CMK (cell line): ENCODE measurements around the gene TPX2.

Experiments
- DNase-seq: peaks from one replicate; pipeline ENCODE4 v3.0.0-alpha.2; 2010; ENCODE audit warnings: low read depth

The TPX2 gene

DNA sequence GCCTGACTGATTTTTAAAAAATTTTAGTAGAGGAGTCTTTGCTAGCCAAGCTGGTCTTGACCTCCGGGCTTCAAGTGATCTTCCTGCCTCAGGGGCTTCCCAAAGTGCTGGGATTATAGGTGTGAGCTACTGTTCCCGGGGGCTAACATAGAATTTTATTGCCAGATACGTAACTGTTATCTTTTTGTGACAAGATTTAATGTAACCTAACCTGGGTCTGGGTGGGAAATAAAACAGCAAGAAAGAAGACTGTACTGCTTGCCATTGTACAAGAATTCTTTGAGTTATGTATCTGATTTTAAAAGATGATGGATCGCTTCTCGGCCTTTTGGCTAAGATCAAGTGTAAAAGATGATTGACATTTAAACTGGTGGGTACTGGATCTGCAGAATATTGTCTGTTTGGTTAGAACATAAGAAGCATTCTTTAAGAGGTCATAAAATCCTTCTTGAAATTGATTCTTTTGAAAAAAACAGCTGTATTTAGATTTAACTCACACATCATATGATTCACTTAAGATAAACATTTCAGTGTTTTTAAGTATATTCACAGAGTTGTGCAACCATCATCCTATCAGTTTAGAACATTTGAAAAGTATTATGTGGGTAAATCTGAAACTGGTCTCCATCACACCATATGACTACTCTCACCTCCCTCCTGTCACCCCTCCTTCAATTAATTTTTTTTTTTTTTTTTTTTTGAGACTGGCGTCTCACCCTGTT is 21.6 kb downstream of the TPX2 start:
- DNase-seq, result no peak

DNA sequence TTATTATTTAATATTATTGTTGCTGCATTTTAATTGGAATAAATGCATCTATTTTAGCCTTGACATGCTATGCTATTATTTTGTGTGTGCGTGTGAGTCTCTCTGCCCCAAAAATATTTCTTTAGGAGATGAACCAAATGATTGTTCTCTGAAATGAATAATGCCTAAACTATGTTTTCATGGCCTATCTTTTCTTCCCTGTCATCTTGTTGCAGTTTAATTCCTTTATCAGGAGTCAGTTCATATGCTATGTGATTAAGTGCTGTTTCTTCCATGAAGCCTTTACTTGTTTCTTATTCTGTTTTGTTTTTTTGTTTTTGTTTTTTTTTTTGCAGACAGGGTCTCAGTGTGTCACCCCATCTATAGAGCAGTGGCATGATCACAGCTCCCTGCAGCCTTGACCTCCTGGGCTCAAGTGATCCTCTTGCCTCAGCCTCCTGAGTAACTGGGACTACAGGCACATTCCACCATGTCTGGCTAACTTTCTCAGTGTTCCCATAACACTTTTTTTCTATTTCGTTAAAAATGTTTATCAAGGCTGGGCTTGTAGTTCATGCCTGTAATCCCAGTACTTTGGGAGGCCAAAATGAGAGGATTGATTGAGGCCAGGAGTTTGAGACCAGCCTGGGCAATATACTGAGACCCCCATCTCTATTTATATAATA is 25.7 kb downstream of the TPX2 start:
- no peak for DNase-seq

DNA sequence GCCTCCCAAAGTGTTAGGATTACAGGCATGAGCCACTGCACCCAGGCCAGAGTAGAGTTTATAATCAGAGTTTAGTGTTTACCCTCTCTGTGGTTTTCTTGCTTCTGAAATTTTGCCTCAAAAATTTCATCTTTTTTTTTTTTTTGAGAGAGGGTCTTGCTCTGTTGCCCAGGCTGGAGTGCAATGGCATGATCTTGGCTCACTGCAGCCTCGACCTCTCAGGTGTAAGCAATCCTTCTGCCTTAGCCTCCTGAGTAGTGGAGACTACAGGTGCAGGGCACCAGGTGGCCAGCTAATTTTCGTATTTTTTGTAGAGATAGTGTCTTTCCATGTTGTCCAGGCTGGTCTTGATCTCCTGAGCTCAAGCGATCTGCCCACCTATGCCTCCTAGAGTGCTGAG is 28.7 kb downstream of the TPX2 start:
- no peak for DNase-seq

DNA sequence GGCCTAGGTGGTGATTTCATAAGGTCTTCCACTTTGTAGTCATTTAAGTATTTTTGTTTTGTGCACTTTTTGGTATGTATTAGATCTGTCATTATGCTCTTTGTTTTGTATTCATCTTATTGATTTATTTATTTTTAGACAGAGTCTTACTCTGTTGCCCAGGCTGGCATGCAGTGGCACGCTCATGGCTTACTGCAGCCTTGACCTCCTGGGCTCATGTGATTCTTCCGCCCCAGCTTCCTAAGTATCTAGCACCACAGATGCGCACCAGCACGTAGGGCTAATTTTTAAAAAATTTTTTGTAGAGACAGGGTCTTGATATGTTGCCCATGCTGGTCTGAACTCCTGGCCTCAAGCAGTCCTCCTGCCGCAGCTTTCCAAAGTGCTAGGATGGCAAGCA is 30.6 kb downstream of the TPX2 start:
- DNase-seq, result no peak

DNA sequence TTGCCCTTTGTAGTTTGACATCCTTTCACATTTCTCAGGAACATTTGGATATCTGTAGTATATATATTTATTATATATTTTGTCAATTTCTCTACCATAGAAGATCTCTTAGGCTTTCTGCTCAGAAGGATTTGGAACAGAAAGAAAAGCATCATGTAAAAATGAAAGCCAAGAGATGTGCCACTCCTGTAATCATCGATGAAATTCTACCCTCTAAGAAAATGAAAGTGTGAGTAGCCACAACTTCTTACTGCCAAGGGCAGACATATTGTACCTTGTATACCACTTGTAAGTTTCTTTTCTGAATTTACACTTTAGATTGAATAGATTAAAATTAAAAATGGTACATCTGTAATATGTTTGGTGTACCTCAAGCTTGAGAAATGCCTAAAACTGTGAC is 31.2 kb downstream of the TPX2 start:
- no peak for DNase-seq

DNA sequence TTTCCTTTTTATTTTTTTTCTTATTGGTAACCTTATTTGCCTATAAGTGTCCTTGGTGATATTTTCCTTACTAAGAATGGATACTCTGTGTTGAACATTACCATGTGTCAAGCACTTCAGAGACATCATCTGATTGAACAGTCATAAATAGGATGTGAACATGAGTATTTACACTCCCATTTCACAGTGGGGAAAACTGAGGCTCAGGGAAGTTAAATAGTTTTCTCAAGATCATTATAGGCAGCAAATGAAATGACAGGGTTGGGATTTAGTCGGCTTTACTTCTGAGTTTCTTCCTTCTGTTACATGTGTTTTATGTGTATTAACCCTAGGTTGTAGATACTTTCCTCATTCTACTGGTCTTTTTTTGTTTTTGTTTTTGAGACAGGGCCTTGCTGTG is 35.3 kb downstream of the TPX2 start:
- no peak for DNase-seq

DNA sequence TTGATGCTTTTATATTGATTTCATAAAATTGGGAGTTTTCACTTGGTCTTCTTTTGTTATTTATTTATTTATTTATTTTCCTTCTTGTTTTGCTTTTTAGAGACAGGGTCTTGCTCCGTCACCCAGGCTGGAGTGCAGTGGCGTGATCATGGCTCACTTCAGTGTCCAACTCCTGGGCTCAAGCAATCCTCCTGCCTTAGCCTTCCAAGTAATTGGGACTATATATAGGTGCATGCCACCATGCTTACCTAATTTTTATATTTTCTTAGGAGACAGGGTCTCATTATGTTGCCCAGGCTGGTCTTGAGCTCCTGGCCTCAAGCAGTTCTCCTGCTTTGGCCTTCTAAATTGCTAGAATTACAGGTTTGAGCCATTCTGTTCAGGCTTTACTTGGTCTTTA is 41.7 kb downstream of the TPX2 start:
- DNase-seq, result no peak

DNA sequence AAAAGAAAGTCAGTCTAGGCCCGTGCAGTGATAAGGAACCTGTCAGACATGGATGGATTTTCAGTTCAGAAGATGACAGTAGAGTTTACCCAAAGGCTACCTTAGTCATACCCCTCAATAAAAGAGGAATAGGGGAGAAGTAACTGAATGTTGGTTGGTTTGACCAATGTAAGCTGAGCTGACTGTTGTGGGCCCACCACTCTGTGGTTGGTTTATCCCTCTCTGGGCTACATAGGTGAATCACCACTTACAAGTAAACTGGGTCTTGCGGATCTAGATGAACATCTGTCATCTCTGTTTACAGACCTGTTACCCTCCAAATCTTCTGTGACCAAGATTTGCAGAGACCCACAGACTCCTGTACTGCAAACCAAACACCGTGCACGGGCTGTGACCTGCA is 42.9 kb downstream of the TPX2 start:
- no peak for DNase-seq

DNA sequence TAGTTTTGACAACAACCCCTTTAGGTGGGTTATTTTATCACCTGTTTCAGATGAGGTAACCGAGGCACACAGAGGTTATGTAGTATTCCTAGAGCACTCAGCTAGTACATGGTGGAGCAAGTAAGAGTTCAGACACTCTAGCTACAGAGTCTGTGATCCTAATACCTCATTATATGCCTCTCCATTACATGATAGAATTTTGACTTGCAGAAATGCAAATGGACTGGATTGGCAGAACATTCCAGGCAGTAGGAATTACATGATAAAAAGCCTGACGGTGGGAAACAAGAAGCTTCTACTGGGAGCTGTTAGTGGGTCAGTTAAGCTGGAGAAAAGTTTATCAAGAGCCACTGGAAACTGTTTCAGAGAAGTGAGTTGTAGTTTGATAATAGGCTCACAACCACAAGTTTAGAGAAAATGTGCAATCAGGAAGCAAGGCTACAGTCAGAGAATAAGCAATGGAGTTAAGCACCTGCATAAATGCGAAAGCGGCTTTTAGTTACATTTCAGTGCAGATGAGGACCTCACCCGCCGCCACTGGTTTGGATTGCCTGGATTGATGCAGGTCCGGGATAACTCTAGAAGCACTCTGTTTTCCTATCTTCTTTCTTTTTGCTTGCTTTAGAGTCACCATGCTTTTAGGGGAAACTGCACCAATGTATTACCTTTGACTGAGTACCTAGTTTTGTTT is 45.4 kb downstream of the TPX2 start:
- DNase-seq, result no peak

DNA sequence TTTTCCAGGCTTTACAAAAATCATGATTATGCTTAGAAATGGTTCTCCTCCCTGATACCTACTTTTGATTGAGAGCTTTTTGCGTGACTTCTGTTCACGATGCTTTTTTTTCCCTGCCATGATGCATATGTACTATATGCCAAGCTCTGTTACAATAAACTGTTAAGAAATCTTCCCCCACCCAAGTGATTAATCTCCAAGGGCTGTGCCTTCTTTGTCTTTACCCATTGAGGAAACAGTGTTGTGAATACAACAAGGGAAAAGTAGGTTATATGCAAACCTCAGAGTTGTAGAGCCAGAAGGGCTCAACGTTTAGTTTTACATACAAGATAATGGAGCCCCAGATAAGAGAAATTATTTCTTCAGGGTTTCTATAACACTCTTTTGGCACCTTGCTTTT is 46.0 kb downstream of the TPX2 start:
- no peak for DNase-seq

DNA sequence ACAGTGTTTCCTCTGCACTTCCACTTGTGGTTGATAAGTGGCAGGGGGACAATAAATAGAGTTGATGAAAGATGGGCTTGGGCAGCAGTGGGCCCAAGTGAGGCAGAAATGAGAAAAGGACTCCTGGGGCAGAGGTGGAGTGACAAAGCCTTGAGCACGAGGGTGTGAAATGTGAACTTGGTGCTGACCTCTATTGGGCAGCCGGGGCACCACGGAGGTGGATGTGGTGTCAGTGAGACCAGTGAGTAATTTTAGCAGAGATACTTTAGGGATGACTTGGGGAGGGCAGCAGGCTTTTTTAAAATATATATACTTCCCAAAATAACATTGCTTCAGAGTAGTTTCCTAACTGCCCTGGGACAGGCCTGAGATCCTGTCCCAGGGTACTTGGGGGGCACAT is 49.5 kb downstream of the TPX2 start:
- DNase-seq, result no peak

DNA sequence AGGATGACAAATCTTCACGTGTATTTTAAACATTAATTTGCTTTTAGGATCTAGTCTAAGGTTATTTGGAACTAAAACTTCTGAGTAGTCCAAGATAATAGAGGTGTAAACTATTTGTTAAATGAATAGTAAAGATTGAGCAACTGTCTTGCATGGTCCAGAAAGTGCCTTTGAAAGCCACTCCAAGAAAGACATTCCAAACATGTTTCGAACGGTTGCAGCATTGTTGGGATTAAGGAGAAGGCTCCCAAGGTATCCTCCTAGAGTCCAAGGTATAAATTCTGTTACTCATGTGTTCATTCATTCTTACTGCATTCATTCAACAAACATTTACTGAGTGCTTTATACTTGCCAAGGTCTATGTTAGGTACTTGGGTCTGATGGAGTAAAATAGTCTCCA is 51.3 kb downstream of the TPX2 start:
- DNase-seq, result no peak

DNA sequence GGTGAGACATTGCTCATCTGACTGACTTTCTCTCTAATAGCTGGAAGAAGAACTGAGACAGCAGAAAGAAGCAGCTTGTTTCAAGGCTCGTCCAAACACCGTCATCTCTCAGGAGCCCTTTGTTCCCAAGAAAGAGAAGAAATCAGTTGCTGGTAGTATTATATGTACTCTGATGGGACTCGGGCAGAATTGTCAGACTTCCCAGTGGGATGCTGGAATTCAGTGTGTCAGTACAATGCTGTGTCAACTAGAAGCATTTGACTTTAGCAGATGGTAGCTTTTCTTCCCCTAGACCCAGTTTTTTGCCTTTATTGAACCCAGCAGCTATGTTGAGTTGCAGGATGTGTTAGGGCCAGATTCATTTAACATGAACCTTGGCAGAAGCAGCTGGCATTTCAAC is 58.3 kb downstream of the TPX2 start:
- DNase-seq, result no peak

DNA sequence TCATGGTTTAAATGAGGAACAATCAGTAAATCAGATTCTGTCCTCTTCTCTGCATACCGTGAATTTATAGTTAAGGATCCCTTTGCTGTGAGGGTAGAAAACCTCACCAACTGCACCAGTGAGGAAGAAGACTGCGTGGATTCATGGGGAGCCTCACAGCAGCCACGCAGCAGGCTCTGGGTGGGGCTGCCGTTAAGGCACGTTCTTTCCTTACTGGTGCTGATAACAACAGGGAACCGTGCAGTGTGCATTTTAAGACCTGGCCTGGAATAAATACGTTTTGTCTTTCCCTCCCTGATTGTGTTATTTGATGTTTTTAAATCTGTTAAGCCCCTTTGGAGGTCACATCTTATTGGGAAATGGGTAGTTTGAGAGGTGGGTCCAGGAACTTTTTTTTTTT is 62.4 kb downstream of the TPX2 start:
- DNase-seq, result no peak

DNA sequence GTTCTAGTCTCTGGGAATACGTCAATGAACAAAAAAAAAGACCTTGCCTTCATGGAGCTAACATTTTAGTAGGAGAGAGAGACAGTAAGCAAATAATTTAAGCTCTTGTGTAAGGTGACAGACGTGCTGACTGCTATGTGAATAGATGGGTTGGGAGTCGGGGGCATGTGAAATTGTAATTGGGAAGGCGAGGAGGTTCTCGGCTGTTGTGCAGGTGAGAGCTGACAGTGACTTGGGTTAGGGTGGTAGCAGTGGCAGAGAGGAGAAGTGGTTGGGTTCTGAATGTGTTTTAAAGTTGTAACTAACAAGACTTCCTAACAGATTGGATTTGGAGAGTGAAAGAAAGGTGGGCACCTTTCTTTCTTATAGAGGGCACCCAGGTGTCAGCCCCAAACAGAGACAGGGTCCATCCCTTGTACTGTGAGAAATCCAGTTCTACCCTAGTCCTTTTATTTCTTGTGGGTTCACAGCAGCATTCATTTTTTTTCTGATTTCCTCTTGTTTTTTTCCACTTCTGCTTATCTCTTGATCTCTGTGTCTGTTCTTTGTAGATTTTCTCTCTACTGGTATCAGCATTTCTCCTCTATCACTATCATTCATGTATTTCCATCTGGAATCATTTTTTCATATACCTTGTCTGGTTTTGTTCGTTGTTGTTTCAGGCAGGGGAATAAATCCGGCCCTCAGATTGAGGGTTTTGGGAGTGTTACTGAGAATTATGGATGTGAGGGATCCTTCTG is 64.6 kb downstream of the TPX2 start:
- no peak for DNase-seq

DNA sequence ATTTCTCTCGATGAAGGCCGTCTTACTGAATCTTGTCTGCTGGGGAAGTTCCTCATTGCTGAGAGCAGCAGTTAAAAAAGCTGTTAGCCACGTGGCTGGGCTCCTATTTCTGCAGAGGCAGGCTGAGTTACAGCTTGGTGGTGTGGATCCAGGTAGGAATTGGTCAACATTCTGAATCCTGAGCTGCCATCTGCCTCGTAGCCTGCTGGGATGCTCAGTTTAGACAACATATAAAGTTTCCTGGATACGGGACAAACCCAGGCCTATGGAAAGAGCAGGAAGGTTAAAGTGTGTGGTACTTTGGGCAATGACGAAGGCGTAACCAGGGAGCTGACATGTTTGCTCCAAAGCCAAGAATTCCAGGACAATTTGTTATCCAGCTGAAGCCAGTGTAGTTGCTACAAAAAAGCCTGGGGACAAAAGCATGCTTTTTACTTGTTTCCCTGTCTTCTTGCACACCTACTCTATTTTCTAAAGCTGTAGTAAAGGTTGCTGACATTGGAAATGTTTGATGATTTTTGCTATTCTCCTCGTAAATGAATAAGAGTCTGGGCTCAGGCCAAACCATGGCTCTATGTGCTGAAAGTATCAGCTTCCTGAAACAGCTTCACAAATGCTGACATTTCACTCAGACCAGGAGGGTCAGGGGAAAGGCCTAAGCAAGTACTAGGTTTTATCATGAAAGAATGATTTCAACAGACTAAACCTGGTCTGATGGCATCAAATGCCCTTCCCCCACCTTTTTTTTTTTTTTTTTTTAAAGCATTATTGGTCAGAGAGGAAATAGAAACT is 67.7 kb downstream of the TPX2 start:
- no peak for DNase-seq

DNA sequence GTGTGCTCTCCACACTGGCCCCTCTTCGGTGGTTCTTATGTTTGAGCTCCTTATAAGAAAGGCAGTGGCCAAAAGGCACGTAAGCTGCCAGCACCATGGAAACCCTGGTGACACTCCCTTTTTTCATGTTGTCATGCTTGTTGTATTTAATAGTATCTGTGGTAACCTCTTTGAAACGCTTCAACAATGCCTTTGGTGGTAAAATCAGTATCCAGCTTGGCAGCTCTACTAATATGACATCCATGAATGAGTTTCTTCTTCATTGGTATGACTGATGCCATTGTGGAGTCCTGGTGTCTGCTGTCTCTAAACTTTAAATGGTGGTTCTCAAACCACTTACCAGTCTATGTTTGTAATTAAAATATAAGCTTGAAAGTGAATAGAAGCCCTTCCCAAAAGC is 69.4 kb downstream of the TPX2 start:
- no peak for DNase-seq

DNA sequence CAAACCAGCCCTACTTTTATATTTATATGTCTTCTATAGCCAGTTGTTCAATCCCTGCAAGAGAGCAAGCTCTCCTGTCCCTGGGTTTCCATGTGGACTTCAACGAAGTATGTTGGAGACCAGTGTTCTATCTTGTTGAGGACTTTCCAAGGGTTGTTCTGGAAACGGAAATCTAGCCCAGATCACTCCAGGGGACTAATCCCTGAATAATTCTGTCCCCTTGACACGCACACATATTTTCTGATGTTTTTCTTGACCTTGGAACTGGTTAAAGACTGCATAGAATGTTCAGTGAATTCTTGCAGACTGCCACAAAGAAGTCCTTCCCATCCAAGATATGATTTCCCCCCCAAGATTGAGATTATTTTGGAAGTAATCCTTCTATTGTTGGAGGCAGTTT is 70.6 kb downstream of the TPX2 start:
- no peak for DNase-seq

DNA sequence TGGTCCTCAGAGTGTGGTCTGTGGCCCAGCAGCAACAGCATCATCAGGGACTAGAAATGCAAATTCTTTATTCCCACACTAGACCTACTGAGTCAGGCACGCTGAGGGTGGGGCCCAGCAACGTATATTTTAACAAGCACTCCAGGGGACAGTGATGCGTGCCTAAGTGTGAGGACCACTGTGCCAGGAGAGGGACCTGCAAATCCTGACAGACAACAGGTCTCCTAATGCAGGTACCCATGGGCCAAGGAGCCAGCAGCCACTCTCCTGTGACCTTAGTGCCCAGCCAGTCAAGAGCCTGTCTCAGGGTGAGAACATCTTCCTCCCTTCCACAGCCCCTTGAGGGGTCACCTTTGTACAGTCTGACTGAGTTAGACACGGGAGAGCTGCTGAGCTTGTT is 72.1 kb downstream of the TPX2 start:
- DNase-seq, result no peak

DNA sequence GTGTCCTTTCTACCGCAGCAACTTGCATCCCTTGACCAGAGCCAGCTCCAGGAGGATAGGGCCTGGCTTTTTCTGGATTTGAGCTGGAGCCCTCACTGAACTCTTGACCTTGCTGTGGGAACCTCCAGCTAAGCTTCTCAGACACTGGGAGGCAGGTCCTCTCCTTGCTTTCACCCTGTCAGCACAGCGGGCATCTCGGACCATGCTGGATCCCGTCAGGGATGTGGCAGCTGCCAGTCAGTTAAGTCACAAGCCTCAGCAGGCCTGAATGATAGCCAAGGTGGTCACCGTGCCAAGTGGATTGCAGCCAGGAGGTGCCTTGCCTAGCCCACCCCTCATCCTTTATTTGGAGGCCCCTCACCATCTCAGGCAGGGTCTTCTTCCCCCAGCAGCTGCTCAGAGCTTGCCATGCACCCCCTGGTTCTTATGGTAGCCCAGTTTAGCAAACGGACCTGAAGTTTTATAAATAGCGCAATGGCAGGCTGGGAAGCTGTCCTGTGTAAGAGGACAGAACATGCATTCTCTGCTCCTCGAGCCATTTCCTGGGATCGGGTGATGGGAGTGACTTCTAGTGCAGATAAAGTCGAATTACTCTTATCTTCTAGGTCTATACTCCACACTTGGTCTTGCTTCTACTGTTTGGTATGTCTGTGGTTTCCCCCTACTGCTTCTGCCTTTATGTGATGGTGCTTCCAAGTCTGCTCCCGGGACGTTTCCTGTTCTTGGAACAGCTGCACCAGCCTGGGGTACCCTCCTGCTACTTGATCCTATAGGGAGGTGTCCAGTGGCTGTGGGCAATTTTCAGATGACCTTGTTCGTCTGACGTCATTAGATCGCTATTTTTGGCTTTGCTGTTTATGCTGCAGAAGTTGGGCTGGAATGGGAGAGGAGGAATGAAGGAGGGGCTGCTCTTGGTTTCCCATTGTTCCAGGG is 73.0 kb downstream of the TPX2 start:
- DNase-seq, result peak; percentile 78

DNA sequence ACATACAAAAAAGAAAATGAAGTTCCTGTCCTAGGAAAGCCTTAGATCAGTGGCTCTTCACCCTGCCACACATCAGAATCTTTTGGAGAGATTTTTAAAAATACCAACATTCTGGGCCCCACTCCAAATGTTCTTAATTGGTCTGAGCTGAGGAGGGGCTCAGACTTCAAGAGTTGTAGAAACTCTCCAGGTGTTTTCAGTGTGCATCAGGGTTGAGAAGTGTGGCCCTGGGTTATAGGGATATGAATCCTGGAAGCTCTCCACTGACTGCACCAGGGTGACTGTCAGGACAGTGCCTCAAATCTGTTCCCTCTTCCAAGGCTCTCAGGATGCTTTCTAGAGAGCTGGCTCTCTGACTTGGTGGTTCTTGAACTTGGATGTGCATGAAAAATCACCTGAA is 74.5 kb downstream of the TPX2 start:
- DNase-seq, result no peak
